HG02970 (cell line): ENCODE results near the gene ATP13A2.

Source experiments
- ATAC-seq: cut with Tn5 transposase; IDR thresholded peaks from one replicate; pipeline ENCODE4 v1.9.1; 2021; ENCODE audit warnings: mild to moderate bottlenecking, moderate library complexity, moderate number of reproducible peaks; ENCODE audit not compliant: unreplicated experiment, low FRiP score

The ATP13A2 gene

GRCh38 chr1:17004466-17005364, 7.0 kb downstream of the ATP13A2 start:
- no peak for ATAC-seq

DNA sequence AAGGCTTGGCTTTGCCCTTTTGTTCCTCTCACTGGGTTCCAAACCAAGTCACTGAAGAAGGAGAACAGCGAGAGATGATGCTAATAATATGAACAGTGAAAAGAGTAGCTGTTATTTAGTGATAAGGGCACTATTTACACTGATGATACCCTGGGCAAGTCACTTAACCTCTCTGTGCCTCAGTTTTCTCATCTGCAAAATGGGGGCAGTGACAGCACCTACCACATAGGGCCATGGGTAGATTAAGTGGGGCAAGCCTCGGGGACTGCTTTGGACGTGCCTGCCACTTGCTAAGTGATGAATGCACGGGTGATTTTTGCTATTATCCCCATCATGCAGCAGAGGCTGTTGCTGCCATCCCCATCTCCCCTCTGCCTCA, 9.2 kb downstream of the ATP13A2 start:
- ATAC-seq: no peak

- ATAC-seq: no peak
Observed at GRCh38 chr1:17001760-17002523, 9.8 kb downstream of the ATP13A2 start.

GRCh38 chr1:16999863-17000262, 11.9 kb downstream of the ATP13A2 start:
- no peak for ATAC-seq

GRCh38 chr1:16998589-16998988, 13.1 kb downstream of the ATP13A2 start:
- no peak for ATAC-seq

- ATAC-seq: no peak
Observed at GRCh38 chr1:16996845-16997244, 14.9 kb downstream of the ATP13A2 start.

DNA sequence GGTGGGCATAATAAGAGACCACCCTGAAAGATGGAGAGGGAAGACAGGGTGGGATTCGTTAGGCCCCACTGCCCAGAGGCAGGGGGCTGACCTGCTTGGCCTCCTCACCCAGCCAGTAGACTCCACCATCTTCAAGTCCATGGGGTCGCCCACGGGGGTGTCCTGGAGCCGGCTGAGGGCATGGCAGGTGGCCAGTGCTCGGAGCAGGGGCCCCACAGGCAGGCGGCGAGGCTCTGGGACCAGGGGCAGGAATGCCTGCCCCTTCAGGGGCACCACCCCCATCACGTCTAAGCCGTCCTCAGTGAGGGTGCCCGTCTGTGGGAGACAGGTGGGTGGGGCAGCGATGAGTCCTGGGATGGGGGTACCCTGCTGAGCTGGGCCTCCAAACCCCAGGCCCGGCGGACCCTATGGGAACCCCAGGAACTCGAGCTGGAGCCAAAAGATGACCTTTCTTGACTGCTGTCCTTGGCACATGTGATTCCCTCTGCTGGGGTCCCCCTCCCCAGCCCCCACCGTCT, 18.1 kb downstream of the ATP13A2 start:
- no peak for ATAC-seq

DNA sequence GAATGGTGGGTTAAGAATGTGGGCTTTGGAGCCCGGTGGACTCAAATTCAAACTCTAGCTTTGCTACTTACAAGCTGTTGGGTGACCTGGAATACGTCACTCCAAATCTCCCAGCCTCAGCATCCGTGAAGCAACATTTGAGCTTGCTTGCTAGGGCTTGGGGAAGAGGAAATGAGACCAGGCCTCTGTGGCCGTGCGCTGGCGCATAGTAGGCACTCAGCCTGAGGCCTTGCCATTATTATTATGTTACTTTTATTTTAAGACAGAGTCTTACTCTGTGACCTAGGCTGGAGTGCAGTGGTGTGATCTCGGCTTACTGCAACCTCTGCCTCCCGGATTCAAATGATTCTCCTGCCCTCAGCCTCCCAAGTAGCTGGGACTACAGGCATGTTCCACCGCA, 19.1 kb downstream of the ATP13A2 start:
- ATAC-seq: no peak

- ATAC-seq: no peak
Observed at GRCh38 chr1:16992102-16992501, 19.6 kb downstream of the ATP13A2 start.

GRCh38 chr1:16991571-16991970, 20.2 kb downstream of the ATP13A2 start:
- no peak for ATAC-seq

DNA sequence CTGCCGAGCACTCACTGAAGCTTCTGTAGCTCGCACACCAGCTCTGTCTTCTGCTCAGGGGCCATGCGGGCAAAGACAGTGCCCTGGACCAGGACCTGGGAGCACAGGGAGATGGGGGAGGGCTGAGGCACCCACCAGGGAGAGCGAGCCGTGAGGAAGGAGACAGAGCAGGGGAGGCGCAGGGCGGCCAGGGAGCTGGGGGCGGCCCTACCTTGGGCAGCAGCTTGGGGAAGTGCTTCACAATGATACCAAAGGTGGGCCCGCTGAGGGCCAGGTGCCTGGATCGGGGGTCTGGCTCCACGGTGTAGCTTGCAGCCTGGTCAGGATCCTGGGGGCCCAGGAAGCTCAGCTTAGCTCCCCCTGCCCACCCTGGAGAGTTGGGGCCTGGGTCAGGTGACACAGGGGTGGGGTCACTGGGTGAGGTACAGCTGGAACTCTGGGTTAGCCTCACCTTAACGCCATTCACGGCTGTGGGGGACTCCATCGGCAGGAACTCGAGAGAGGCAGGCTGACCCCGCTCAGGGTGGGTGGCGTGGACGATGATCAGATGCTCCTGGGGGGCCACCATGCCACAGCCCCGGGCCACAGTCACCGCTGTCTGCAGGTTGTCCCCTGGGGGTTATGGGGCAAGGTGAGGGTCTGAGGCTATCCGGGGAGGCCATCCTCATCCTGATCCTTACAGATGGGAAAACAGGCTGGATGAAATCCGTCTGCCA, 21.9 kb downstream of the ATP13A2 start:
- ATAC-seq: no peak

DNA sequence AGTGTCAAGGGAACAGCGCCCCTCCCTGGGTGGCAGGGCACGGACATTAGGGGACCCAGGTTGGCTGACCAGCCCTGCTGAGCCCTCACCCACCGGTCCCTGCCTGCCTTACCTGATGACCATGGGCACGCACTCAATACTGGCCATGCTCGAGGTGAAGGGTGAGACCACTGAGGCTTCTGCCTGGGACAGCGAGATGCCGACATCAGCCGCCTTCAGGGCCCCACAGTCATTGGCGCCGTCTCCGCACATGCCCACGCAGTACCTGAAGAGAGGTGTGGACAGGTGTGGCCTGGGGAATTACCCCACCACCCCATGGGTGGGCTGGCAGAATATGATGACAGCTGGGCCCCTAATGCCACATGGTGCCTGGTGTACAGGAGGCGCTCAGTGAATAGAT, 23.5 kb downstream of the ATP13A2 start:
- no peak for ATAC-seq

DNA sequence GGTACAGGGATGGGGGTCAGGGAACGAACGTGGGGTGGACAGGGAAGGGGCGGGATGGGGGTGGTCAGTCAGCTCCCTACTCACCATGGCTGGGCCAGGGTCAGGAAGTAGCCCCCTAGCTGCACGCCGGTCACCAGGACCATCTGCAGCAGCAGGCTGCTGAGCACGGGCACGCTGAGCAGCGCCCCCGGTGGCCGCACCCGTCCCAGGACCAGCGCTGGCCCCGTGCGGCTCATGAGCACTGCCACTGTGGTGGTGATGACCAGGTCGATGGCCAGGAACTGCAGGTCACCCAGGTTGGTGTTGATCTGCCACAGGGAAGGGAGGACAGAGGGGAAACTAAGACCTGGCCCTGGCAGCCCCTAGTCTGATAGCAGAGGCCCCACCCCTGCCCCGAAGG, 24.8 kb downstream of the ATP13A2 start:
- ATAC-seq: no peak

GRCh38 chr1:16986560-16986959, 25.2 kb downstream of the ATP13A2 start:
- ATAC-seq: no peak

DNA sequence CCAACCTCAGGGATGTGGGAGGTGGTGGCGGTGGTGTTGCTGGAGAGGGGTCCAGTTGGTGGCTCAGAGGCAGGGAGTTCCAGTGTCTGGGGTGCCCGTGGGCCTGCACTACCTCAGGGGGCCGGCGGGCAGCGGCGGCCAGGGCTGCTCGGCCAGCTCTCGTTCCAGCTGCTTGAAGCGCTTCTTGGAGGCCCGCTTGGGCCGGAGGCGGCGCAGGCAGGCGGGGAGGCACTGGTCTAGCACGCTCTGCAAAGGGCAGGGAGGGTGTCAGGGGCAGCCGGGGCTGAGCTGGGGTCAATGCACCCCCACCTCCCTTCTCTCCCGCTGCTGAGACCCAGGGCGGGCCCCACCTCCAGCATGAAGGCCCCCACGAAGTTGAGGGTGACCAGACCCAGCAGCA, 25.6 kb downstream of the ATP13A2 start:
- no peak for ATAC-seq

- no peak for ATAC-seq
Observed at GRCh38 chr1:16984717-16985116, 27.0 kb downstream of the ATP13A2 start.

GRCh38 chr1:16983649-16984048, 28.1 kb downstream of the ATP13A2 start:
- no peak for ATAC-seq

DNA sequence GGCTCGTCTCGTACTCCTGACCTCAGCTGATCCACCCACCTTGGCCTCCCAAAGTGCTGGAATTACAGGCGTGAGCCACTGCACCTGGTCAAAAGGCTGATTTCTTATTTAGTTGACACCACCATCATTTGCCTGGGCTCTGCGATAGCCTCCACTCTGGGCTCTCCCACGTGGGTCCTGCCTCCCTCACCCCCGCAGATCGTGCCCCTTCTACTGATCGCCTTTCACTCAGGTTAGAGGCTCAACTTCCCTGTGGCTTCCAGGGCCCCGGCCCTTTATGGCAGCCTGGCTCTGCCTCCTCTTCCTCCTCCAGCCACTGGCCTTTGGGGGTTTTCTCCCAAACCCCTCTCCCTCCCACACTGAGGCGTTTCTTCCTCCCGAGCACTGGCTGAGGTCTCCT, 28.8 kb downstream of the ATP13A2 start:
- no peak for ATAC-seq

GRCh38 chr1:16981269-16981849, 30.4 kb downstream of the ATP13A2 start:
- ATAC-seq: no peak

DNA sequence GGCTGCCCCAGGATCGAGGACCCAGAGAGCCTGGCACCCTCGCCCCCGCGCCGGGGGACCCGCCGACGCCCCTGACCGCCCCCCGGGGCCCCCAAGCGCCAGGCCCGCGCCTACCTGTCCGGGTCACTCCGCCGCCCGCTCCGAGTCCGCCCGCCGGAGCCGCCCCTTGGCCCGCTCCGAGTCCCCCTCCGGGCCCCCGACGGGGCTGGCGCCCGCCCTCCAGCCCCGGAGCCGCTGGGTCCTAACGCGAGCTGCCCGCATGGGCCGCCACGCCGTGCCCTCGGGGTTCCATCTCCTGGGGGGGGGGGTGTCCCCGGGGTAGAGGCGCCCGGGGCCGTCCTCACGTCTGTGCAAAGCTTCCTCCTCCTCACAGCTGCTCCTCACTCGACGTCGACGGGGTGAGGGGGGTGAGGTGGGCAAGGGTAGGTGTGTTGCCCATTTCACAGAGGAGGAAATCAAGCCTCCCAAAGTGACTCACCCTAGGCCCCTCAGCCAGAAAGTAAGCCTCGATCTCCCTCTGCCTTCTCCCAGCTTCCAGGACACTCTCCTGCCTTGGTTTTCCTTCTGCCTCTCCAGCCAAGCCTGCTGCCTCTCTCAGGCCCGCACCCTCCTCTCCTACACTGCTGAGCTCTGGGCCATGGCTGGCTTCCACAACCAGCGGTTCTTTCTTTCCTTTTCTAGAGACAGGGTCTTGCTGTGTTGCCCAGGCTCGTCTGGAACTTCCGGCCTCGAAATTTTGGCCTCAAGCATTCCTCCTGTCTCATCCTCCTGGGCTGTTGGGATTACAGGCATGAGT, 31.1 kb downstream of the ATP13A2 start, which contains the start of gene MFAP2:
MFAP2 (minus strand) TSS at position 148 of the 796 bp plus-strand sequence. CDS start 2,347 bp downstream, outside the sequence.
- ATAC-seq: no peak
